Activated naive CD4-positive, alpha-beta T cell treated with Interleukin-2 at 50 U/mL for 16 hours (primary cell): ENCODE results near the gene RASD1.

Experiments used
- DNase-seq: peaks from one replicate; pipeline ENCODE4 v3.0.0-alpha.2; 2020

The RASD1 gene, protein sequence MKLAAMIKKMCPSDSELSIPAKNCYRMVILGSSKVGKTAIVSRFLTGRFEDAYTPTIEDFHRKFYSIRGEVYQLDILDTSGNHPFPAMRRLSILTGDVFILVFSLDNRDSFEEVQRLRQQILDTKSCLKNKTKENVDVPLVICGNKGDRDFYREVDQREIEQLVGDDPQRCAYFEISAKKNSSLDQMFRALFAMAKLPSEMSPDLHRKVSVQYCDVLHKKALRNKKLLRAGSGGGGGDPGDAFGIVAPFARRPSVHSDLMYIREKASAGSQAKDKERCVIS

DNA sequence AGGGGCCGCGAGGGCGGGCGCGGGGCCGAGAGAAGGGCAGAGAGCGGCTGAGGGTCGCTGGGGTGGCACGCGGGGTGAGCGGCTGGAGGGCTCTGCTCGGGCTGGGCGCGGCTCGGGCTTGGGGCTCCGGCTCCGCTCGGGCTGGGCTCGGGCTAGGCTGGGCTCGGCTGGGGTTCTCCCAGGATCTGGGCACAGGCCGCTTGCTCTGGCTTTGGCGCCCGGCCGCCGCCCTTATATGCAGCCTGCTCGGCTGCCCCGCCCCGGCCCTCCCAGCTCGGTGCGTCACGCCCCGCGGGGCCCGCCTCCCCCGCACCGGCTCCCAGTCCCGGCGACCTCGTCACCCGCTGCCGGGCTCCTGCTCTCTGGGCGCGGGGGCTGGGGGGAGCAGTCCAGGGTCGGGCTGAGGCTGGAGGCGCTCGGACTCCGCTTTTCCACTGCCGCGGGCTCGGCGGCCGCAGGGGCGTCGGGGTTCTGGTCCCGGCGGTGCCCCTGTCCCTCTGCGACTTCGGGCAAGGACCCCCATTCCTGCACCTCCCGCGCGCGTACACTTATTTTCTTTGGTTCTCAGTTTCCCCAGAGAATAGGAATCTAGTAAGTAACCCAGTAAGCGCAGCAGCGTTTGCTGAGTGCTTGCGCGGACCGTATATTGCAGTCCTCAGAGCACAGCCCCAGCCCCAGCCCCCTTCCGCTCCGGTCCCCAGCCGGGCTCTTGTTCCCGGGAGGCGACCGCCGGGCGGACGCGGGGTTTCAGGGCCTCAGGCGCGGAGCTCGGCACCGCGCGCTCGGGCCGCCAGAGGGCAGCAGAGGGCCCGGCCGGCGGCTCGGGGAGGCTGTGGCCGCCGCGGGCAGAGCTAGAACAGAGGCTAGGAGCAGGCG, at the start of gene RASD1:
Gene RASD1, minus strand, starts transcription at position 207 of the 876 bp plus-strand sequence. CDS start 214 bp downstream, outside the sequence.
- peak; percentile 84 for DNase-seq

DNA sequence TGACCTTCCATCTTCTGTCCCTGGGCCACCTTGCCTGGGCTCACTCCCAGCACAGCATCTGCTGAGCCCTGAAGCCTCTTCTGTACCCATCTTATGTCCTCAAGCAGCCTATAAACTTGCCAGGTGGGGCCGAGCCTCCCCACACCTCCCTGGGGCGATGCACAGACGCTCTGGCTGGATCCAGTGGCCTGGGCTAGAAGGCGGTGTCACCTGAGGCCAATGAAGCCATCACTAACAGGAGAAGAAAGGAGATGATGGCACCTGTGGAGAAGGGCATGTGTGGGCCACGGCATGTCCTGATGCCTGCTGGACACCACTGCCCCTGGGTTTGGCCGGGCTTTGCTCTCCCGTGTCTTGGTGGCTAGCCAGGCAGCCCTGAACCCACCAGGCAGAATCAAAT, 49.8 kb upstream of the RASD1 start:
- no peak for DNase-seq

DNA sequence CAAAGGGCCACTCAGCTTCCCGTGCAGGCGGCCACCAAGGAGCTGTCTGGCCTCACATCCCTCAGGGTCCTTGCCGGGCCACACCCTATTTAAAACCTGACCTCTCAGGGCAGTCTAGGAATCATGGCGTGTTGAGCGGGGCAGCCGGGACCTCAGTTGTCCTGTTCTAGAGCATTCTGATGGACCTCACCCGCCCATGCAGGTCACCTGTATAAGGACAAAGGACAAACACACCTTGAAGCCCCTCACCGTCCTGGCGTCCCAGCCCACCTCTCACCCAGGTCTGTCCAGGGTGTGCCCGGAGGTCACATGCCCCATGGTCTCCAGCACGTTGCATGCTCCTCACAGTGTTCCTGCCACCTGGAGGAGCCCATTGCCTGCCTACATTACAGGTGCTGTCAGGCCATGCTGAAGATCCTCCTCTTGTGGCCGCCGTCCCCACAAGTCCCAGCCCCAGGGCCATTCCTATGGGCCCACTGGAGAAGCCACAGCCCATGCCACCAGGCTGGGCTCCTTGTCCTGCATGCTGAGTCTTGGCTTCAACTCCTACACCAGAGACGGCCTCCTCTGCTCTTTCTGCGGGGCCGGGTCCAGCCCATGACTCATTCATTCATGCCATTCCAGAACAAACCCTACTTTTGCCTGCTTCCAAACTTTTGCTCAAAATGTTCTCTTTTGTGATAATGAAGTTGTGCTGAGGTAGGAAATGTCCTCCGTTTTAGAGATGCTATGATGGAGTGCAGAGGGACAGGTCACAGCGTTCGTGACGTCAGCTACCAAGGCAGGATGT, 49.0 kb upstream of the RASD1 start:
- no peak for DNase-seq

DNA sequence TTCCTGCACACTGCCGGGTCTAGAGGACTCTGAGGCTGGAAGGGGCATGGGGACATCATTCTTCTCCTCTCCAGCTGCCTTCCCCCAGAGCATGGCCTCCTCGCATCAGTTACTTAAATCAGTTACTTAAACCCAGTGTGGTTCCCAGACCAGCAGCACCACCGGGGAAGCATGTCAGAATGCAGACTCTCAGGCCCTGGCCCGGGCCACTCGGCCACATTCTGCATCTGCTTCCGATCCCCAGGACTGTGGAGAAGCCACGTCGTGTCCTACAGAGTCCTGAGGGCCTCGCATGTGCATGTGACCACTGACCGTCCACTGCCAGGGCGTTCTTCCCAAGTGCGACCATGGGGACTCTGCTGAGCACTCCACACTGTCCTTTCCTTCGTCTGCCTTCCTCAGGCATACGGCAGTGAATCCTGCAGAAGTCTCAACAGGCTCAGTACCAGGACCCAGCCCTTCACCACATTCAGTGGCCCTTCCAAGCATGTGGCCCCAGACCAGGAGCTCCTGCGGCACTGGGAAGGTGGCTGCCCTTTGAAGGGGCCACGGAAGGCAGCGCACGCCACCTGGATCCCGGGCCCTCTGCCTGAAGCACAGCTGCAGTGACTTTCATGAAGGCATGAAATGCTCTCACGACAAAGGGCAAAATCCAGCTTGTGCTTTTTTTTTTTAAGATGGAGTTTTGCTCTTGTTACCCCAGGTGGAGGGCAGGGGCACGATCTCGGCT, 46.9 kb upstream of the RASD1 start:
- no peak for DNase-seq

DNA sequence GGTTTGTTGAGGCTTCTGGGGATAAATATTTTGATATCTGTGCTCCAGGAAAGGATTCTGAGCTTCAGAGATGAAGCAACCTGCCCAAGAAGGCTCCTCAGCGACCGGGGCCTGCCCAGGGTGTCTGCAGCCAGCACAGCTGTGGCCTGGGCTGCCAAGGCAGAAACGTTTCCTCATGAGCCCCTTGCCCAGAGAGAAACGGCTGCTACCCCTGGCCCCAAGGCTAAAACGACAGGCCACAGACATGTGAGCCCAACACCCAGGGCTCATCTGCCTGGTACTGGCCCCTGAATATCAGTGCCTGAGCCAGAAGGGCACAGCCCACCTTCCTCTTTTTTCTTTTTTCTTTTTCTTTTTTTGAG, 45.4 kb upstream of the RASD1 start:
- no peak for DNase-seq

DNA sequence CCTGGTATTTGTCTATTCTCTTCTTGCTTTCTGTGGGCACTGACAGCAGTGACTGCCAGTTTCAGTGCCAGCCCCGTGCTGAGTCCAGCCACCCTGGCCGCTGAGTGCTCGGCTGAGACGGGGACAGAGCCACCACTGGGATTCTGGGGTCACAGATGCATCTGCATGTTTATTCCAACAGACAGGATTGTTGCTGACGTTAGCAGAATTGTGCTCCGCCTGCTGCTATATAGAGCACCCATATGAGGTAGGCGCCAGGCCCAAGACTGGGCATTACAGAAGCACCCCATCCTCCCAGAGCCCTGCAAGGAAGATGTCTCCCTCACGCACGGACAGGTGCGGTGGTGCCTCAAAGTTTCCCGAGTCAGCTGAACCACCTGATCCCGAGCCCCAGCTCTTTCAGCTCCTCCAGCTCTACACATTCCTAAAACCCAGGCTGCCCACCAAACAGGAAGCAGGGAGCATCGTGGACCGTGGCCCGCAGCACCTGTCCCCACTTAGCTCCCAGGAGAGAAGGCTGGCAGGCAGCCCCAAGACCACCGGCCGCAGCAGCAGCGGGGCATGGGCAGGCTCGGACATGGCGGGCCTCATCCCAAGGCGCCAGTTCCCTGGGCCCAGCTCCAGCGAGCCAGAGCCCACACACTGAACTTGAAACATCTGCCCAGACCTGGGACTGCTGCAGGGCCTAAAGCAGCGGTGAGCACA, 44.9 kb upstream of the RASD1 start:
- DNase-seq: no peak

DNA sequence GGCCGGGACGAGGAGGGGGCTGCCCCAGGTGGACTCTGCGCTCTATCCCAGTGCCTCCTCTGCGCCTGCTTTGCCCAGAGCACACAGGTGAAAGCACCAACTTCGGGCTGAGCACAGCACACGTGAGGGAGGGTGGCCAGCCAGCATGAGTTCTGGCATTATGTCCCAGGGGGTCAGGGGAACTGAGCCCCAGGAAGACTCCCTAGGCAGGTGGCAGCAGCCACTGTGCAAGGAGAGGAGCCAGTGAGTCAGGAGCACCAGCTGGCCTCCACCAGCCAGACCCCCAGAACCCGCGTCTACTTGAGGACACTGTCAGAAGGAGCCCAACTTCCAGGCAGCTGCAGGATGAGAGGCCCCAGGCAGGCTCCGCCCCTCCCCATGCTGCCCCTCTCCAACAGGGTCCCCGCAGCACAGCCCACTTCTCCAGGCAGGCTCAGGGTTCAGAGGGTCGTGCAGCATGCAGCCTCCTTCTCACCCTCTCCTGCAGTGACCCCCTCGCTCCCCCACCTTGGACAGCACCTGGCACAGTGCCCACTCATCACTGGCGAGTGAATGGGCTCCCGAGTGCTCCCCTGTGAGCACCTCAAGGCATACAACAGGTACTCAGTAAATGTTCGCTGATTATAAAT, 44.2 kb upstream of the RASD1 start:
- no peak for DNase-seq

DNA sequence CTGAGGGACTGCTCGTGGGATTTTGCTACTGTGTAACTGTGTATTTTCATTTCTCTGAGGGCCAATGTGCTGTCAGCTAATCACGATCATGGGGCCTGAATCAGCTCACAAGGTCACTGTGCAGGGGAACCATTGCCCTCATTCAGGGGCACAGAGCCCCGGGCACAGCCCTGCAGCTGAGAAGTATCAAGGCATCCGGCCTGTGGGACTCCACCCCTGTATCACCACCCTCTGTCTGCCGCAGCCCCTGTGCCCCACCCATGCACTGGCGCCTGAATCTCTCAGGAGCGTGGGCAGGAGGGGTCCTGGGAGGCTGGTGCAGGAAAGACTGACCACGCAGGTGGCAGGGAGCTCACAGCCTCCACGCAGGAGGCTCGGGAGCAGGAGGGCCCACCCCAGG, 43.4 kb upstream of the RASD1 start:
- no peak for DNase-seq

DNA sequence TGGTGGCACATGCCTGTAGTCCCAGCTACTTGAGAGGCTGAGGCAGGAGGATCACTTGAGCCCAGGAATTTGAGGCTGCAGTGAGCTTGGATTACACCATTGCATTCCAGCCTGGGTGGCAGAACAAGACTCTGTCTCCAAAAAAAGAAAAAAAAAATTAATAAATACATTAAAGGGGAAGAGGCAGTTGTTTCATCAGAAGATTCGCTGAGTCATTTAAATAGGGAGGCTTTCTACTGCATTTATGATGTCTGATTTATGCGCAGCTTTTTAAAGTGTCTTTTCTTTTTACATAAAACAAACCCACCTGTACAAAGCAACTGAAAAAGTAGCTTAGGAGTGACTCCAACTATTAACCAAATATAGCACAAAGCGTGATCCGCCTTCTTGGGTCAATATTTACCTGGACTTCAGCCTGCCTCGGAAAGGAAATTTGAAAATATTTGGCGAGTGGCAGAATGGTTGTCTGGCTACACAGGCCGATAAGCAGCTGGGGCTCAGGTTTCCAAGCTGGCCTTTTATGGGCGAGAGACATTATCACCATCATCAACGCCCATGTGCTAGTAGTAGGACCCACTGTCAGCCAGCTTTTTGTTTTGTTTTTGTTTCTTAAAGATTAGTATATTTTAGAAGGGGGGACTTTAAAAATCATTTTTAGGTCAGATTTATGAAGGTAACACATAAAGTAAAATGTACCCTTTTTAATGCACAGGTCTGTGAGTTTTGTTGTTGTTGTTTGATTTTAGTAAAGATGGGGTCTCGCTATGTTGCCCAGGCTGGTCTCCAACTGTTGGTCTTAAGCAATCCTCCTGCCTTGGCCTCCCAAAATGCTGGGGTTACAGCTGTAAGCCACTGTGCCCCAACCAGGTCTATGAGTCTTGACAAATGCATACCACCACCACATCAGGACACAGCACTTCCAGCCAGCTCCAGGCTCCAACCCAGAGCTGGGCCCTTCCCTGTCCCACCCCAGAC, 42.5 kb upstream of the RASD1 start:
- DNase-seq: no peak

DNA sequence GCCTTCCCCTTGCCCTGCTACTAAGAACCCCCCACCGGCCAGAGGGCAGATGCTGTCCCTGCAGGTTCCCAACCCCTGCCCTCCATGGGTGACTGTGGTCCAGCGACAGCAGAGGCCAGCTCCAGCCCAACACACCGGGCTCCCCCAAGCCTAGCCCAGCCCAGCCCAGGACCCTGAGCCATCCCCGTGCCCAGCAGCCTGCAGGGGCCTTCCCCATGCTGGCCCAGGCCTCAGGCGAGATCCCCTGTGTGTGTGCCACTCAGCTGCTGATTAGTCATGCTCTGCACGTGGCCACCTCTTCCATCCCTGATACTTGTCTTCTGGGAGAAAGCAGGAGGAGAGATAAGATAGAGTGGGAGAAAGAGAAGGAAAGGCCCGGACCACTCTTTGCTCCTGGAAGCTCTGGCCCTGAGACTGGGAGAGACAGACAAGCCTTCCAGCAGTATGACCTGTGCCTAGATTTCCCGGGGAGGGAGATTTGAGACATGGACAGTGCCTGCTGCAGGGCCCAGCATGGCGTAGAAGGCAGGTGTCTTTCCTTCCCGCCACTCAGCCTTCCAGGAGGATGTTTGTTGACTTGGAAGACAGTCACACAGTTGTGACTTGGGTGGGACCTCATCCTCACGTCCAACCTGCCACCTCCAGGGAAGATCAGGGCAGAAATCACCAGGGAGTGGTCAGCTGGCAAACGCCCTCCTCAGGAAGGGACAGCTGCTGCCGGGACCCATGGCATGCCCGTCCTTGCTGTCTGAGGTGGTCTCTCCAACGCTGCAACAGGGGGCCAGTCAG, 41.3 kb upstream of the RASD1 start:
- DNase-seq: no peak

DNA sequence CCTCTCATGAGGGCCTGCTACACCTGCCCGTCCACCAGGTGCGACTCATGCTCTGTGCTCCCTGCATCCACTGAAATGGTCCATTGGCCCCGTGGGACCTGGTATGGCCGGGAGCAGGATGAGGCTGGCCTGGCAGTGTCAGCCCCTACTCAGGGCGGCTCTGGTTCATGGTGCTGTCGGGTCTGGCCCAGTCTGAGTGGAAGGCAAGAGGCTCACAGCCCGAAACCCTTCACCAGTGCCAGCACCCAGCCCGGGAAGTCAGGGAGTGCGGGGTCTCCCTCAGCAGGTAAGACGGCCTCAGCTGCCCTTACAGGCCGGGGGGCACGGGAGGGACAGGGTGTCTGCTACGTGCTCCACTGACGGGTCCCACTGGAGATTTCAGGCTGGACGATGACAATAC, 40.5 kb upstream of the RASD1 start:
- no peak for DNase-seq

DNA sequence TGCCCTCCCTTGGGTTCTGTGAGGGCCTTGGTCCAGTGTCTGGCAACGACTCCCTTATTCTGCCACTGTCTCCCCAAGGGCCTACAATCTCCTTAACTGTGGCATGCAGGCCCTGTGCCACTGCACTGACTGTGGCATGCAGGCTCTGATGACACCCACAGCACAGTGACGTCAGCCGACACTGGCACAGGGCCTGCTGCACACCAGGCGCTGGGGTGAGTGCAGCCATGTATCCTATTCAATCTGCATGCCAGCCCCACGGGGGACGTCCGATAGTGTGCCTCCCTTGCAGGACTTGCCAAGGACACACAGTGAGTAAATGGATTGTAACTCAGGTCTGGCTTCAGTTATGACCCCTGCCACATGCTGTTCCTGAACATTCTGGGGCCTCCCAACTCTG, 39.8 kb upstream of the RASD1 start:
- no peak for DNase-seq

DNA sequence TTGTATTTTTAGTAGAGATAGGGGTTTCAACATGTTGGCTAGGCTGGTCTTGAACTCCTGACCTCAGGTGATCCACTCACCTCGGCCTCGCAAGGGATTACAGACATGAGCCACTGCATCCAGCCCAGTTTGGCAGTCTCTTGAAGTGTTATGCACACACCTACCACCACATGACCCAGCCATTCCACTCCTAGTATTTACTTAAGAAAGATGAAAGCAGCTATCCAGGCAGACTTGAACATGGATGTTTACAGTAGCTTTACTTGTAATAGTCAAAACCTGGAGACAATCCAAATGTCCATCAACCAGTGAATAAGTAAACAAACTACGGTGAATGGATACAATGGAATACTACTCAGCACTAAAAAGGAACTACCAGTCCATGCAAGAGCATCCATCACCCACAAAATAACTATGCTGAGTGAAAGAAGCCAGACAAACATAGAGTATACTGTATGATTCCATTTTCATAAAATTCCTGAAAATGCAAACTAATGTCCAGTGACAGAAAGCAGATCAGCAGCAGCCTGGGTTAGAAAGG, 37.8 kb upstream of the RASD1 start:
- no peak for DNase-seq

DNA sequence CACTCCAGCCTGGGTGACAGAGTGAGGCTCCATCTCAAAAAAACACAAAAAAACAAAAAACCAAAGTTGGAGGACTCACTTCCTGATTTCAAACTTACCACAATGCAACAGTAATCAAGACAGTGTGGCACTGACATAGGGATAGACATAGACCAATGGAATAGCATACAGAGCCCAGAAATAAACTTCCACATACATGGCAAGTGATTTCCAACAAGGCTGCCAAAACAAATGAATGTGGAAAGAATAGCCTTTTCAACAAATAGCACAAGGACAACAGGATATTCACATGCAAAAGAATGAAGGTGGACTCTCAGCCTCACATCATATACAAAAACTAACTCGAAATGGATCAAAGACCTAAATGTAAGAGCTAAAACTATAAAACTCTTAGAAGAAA, 36.8 kb upstream of the RASD1 start:
- DNase-seq: no peak

DNA sequence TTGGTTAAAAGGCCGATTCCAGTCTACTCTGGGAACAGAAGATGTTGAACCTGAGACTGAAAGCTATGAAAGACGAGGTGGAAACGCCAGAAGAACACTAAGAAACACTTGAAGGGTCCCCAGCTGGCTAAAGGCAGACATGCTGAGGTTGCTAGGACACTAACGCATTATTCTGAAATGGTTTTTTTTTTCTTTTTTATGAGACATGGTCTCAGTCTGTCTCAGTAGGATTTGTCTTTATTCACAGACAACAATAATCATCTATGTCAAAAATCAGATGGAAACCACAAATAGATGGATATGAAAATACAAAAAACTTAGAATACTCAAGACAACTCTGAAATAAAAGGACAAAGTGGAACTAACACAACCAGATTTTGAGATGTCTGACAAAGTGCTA, 35.0 kb upstream of the RASD1 start:
- no peak for DNase-seq

DNA sequence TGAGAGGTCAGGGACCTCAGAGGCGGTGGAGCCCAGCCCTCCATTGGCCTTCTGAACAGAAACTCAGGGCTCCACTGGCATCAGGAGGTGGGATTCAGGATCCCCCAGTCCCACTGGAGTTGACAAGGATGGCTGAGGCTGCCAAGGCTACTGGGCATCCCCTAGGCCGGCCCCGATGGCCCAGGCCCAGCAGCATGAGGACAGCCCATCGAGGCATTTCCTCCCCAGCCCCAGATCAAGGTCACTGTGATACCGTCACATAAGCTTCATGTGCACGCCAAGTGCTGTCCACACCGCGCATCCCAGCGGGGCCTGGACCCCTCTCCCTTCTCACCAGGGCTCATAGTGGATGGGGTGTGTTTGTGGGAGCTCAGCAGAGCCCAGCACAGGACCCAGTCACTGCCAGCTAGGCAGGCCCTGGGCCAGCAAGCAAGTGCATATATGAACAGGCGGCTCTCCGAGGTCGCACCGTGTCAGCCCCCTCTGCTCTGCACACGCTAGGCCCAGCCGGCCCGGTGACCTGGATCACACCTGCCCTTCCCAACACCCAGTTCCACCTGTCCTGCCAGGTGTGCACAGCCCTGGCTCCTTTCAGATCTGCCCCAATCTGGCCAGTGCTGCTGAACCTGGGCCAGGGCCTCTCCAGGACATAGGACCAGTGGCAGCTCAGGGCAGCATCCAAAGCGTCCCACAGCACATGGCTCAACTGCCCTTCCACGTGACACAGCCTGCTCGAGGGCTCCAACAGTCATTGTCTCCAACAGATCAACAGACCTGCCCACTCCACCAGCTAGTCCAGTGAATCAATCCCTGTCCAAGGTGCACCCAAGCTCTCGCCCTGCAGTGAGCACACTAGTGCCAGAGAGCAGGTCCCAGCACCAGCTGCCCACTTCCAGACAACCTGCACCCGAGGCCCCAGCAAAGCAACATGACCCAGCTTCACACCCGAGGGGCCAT, 32.8 kb upstream of the RASD1 start:
- DNase-seq: no peak

DNA sequence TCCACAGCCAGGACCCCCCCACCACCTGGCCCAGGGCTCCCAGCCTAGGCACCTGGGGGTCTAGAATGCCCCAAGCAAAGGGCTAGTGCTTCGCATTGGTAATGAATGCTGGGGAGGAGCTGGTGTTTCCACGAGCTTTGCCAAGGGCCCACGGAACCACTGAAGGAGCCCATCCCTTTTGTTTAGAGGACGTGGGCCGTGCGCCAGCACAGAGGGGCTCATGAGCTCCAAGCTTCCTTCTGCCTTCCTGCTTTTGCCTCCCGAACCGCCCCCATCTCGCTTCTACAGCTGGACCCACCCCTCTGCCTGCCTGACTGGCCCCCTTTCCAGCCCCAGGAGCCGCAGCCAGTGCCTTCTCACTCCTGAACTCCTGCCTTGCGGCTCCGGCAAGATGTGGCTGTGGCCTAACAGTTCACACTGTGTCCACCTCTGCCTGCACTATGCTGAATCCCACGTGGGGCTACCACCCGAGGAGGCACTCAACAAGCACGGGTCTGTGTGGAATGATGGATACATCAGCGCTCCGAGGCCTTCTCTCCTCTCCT, 31.8 kb upstream of the RASD1 start:
- no peak for DNase-seq

DNA sequence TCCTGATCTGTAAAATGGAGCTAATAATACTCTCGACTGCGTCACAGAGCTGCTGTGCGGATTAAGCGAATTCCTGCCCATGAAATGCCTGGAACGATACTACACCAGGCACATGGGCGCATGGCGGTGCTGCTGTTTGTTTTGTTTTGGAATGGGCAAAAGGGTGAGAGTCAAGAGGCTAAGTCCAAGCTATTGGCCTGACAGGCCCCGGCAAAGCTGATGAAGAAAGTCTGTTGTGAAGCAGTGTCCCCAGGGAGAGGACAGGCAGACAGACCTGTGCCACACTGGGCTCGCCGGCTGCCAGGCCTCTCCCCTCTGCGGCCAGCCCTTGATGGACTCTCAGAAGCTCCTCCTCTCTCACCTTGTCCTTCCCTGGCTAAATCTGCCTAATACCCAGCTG, 31.3 kb upstream of the RASD1 start:
- DNase-seq: no peak
